A673 (cell line): ENCODE measurements around the gene MBD5. TPM values are rescaled to one million over a fixed set of nuclear protein-coding genes. Genes with fewer than 3 reads are reported as not detected.

Experiments used
- BruUV-seq: library from RNA; stranded (reverse); fragments of 400-500 nt; replicated peaks from 2 replicates; lab custom pipeline; 2021; lab: Mats Ljungman, UMichigan
- CTCF ChIA-PET: fragments of 300-600 bp; sonication (Branson Sonifier 250); formaldehyde crosslinking; loops from one replicate; lab custom pipeline; 2022; ENCODE audit warnings: antibody characterized with exemption; lab: Charles Lee
- POLR2A ChIA-PET: fragments of 300-600 bp; sonication (Branson Sonifier 250); formaldehyde crosslinking; loops from one replicate; lab custom pipeline; 2022; ENCODE audit warnings: antibody characterized with exemption; ENCODE audit not compliant: low non-redundant PET; lab: Charles Lee
- DNase-seq: peaks from one replicate; pipeline ENCODE4 v3.0.0-alpha.2; 2015; ENCODE audit warnings: low spot score
- H3K27ac ChIP-seq: fragments of 200-600 bp; sonication (generic); 2 replicates; pipeline ENCODE4 v1.5.1; 2016; ENCODE audit warnings: mixed run types, low read depth, mild to moderate bottlenecking, mixed read lengths, antibody characterized with exemption, low read length; ENCODE audit not compliant: poor library complexity, severe bottlenecking
- H3K27me3 ChIP-seq: fragments of 200-600 bp; sonication (generic); replicated peaks from 2 replicates; pipeline ENCODE4 v1.6.1; 2017; ENCODE audit warnings: mixed run types, low read depth, mild to moderate bottlenecking, mixed read lengths, antibody characterized with exemption, low read length; ENCODE audit not compliant: insufficient read depth, poor library complexity
- H3K36me3 ChIP-seq: fragments of 200-600 bp; sonication (generic); 2 replicates; pipeline ENCODE4 v1.6.1; 2016; ENCODE audit warnings: mixed run types, mild to moderate bottlenecking, mixed read lengths, antibody characterized with exemption, low read length; ENCODE audit not compliant: insufficient read depth, poor library complexity, severe bottlenecking
- H3K4me1 ChIP-seq: fragments of 200-600 bp; sonication (generic); 2 replicates; pipeline ENCODE4 v1.6.1; 2017; ENCODE audit warnings: mixed run types, mild to moderate bottlenecking, mixed read lengths, antibody characterized with exemption, low read length; ENCODE audit not compliant: insufficient read depth, poor library complexity, severe bottlenecking
- H3K4me3 ChIP-seq: fragments of 200-600 bp; sonication (generic); 2 replicates; pipeline ENCODE4 v1.5.1; 2016; ENCODE audit warnings: low read depth, mixed run types, mild to moderate bottlenecking, mixed read lengths, low read length; ENCODE audit not compliant: poor library complexity, severe bottlenecking
- H3K9me3 ChIP-seq: fragments of 200-600 bp; sonication (generic); 2 replicates; pipeline ENCODE4 v1.6.1; 2016; ENCODE audit warnings: mixed run types, low read depth, mild to moderate bottlenecking, mixed read lengths, antibody characterized with exemption, low read length; ENCODE audit not compliant: poor library complexity, severe bottlenecking
- CTCF ChIP-seq: fragments of 300-800, 200-600 bp; sonication (generic); conservative IDR thresholded peaks from 2 replicates; pipeline ENCODE4 v1.5.1; 2017; ENCODE audit warnings: low read depth, mild to moderate bottlenecking, antibody characterized with exemption, low read length, moderate library complexity, mixed read lengths
- EZH2 ChIP-seq: fragments of 200-600 bp; sonication (generic); IDR thresholded peaks from 2 replicates; pipeline ENCODE4 v1.6.1; 2017; ENCODE audit warnings: borderline replicate concordance, low read depth, mild to moderate bottlenecking, mixed read lengths, antibody characterized with exemption, low read length; ENCODE audit not compliant: poor library complexity, severe bottlenecking
- intact Hi-C: fragments of 100-400 bp; cut with micrococcal nuclease; formaldehyde crosslinking; loops from one replicate; pipeline ENCODE4 v1.10.0; 2022; ENCODE audit not compliant: unreplicated experiment
- total RNA-seq: library from RNA; stranded (reverse); gene quantifications from 2 replicates; pipeline ENCODE4 v1.2.3, GENCODE V29; 2021

MBD5 gene
- total RNA-seq, 1 experiment from 2014 or later: 32.4 TPM

- H3K36me3 ChIP-seq: no peaks in the 10 kb centered on the region
- H3K27ac ChIP-seq: no peak overlapping the region
- no peak for DNase-seq
- intact Hi-C loops: no loop called here
- H3K9me3 ChIP-seq: no peaks in the 10 kb centered on the region
- ChIA-PET POLR2A (no interaction called here), CTCF (no interaction called here)
- TF ChIP-seq EZH2 (no peak), CTCF (no peak)
- no peaks in the 10 kb centered on the region for H3K4me1 ChIP-seq
- H3K4me3 ChIP-seq: no peak overlapping the region
- BruUV-seq: no TSS peak
- no peaks in the 10 kb centered on the region for H3K27me3 ChIP-seq
These were observed 101.9 kb downstream of the MBD5 start for GRCh38 chr2:148122788-148123187.

- Histone ChIP-seq H3K4me3 (no peak overlapping the region), H3K4me1 (no peaks in the 10 kb centered on the region), H3K27ac (no peak overlapping the region), H3K27me3 (no peaks in the 10 kb centered on the region), H3K9me3 (no peaks in the 10 kb centered on the region), H3K36me3 (no peaks in the 10 kb centered on the region)
- TF ChIP-seq EZH2: no peak
- TF ChIP-seq CTCF: no peak
- ChIA-PET CTCF (no interaction called here), POLR2A (no interaction called here)
- DNase-seq: no peak
- BruUV-seq: no TSS peak
- intact Hi-C loops: no loop called here
These were observed 103.4 kb downstream of the MBD5 start for GRCh38 chr2:148124271-148124670.

- CTCF ChIA-PET: no interaction called here
These were observed 109.7 kb downstream of the MBD5 start for GRCh38 chr2:148130581-148130980.

More at GRCh38 chr2:148130581-148130980, 109.7 kb downstream of the MBD5 start:
- Histone ChIP-seq H3K27ac (no peak overlapping the region), H3K4me3 (no peak overlapping the region), H3K36me3 (no peaks in the 10 kb centered on the region), H3K4me1 (no peaks in the 10 kb centered on the region), H3K9me3 (no peaks in the 10 kb centered on the region), H3K27me3 (no peaks in the 10 kb centered on the region)
- POLR2A ChIA-PET: no interaction called here
- TF ChIP-seq CTCF (no peak), EZH2 (no peak)
- BruUV-seq: no TSS peak
- intact Hi-C loops: no loop called here
- no peak for DNase-seq
